Measurements from ENCODE around the gene TMEM171. TPM values are rescaled to one million over a fixed set of nuclear protein-coding genes. Genes with fewer than 3 reads are reported as not detected.

TMEM171 gene
- total and polyA plus RNA-seq, 2 donors (not counting 1 experiment from before 2014, with no cell fraction given): not detected

- H3K4me1 ChIP-seq (ENCODE audit: control insufficient read depth in 2 of 2, insufficient read depth in 2 of 2, low read length in 2 of 2): no peaks in the 10 kb centered on the region
- TF ChIP-seq CTCF (IDR thresholded peaks at IDR 0.05) (no peak), EZH2 (IDR thresholded peaks at IDR 0.05; ENCODE audit: borderline replicate concordance, insufficient read depth, low read depth, low read length, poor library complexity, severe bottlenecking) (no peak)
- H3K4me2 ChIP-seq (replicated peaks; ENCODE audit: low read depth, low read length, poor library complexity, severe bottlenecking): no peak overlapping the region
- DNase-seq (no peak), ATAC-seq (ENCODE audit: low read depth) (no peak)
- intact Hi-C loops (cut with micrococcal nuclease): no loop called here
- no peaks in the 10 kb centered on the region for H4K20me1 ChIP-seq (ENCODE audit: control insufficient read depth, insufficient read depth, low read length, poor library complexity, severe bottlenecking)
- no peak overlapping the region for H3K4me3 ChIP-seq (ENCODE audit: control extremely low read depth in 1 of 5, extremely low read depth in 1 of 5, insufficient read depth in 1 of 5, low read depth in 2 of 5, low read length in 4 of 5)
- Mint-ChIP-seq H3K4me1 (no peaks in the 10 kb centered on the region), H3K27ac (no peak overlapping the region), H3K9me3 (ENCODE audit: insufficient read depth) (no peaks in the 10 kb centered on the region), H3K4me3 (no peak overlapping the region), H3K27me3 (no peaks in the 10 kb centered on the region)
- 100% methylated on average over 2 of the region's 6 CpGs for WGBS (ENCODE audit: insufficient coverage)
- ChIA-PET POLR2A (no interaction called here), CTCF (interaction anchor here (0.9 kb wide), 1 partner anchor 93 kb away, joined by 5 read pairs; no protein-coding TSS in a partner anchor)
- no peaks in the 10 kb centered on the region for H3K79me2 ChIP-seq (ENCODE audit: control insufficient read depth, insufficient read depth, low read length)
- H3K36me3 ChIP-seq (replicated peaks in 1 of 2; ENCODE audit: control extremely low read depth in 1 of 2, control insufficient read depth in 1 of 2, extremely low read depth in 1 of 2, insufficient read depth in 2 of 2, low read length in 1 of 2): no peaks in the 10 kb centered on the region
- no peak overlapping the region for H3K27ac ChIP-seq (ENCODE audit: low read length in 2 of 2)
- H3K27me3 ChIP-seq (replicated peaks in 1 of 4; ENCODE audit: control extremely low read depth in 1 of 4, control insufficient read depth in 3 of 4, insufficient read depth in 4 of 4, low read length in 3 of 4): peaks cover 0 to 3% (median 0%) of the 10 kb centered on the region in 4 experiments
- no peaks in the 10 kb centered on the region for H3K9me3 ChIP-seq (ENCODE audit: control extremely low read depth in 1 of 3, control insufficient read depth in 2 of 3, insufficient read depth in 1 of 3, low read length in 2 of 3)
- H3K9ac ChIP-seq (ENCODE audit: low read length): no peak overlapping the region
- no peak overlapping the region for H2AFZ ChIP-seq (ENCODE audit: insufficient read depth, low read depth, low read length, poor library complexity, severe bottlenecking)
These were observed 24.7 kb upstream of the TMEM171 start for GRCh38 chr5:73095564-73096238.

- Histone ChIP-seq H3K9ac (ENCODE audit: low read length) (no peak overlapping the region), H3K36me3 (replicated peaks in 1 of 2; ENCODE audit: control extremely low read depth in 1 of 2, control insufficient read depth in 1 of 2, extremely low read depth in 1 of 2, insufficient read depth in 2 of 2, low read length in 1 of 2) (no peaks in the 10 kb centered on the region), H3K9me3 (ENCODE audit: control extremely low read depth in 1 of 3, control insufficient read depth in 2 of 3, insufficient read depth in 1 of 3, low read length in 2 of 3) (no peaks in the 10 kb centered on the region), H3K79me2 (ENCODE audit: control insufficient read depth, insufficient read depth, low read length) (no peaks in the 10 kb centered on the region), H3K4me2 (replicated peaks; ENCODE audit: low read depth, low read length, poor library complexity, severe bottlenecking) (no peak overlapping the region), H3K4me1 (ENCODE audit: control insufficient read depth in 2 of 2, insufficient read depth in 2 of 2, low read length in 2 of 2) (no peaks in the 10 kb centered on the region), H2AFZ (ENCODE audit: insufficient read depth, low read depth, low read length, poor library complexity, severe bottlenecking) (no peak overlapping the region), H4K20me1 (ENCODE audit: control insufficient read depth, insufficient read depth, low read length, poor library complexity, severe bottlenecking) (no peaks in the 10 kb centered on the region), H3K27me3 (replicated peaks in 1 of 4; ENCODE audit: control extremely low read depth in 1 of 4, control insufficient read depth in 3 of 4, insufficient read depth in 4 of 4, low read length in 3 of 4) (peaks cover 0 to 3% (median 0%) of the 10 kb centered on the region in 4 experiments), H3K4me3 (ENCODE audit: control extremely low read depth in 1 of 5, extremely low read depth in 1 of 5, insufficient read depth in 1 of 5, low read depth in 2 of 5, low read length in 4 of 5) (no peak overlapping the region), H3K27ac (ENCODE audit: low read length in 2 of 2) (no peak overlapping the region)
- ChIA-PET CTCF (interaction anchor here (0.9 kb wide), 1 partner anchor 93 kb away, joined by 5 read pairs; no protein-coding TSS in a partner anchor), POLR2A (no interaction called here)
- TF ChIP-seq EZH2 (IDR thresholded peaks at IDR 0.05; ENCODE audit: borderline replicate concordance, insufficient read depth, low read depth, low read length, poor library complexity, severe bottlenecking) (no peak), CTCF (IDR thresholded peaks at IDR 0.05) (no peak)
- WGBS (ENCODE audit: insufficient coverage): no CpG with 5 or more reads among the region's 1 CpG
- H3K27me3 Mint-ChIP-seq: no peaks in the 10 kb centered on the region
- DNase-seq (no peak), ATAC-seq (ENCODE audit: low read depth) (no peak)
- H3K9me3 Mint-ChIP-seq (ENCODE audit: insufficient read depth): no peaks in the 10 kb centered on the region
- no peak overlapping the region for H3K27ac Mint-ChIP-seq
- intact Hi-C loops (cut with micrococcal nuclease): no loop called here
- H3K4me1 Mint-ChIP-seq: no peaks in the 10 kb centered on the region
- no peak overlapping the region for H3K4me3 Mint-ChIP-seq
These were observed 24.2 kb upstream of the TMEM171 start for GRCh38 chr5:73096239-73096575.

All from B cell (primary cell).